ENCODE results near the gene MADD. TPM values are rescaled to one million over a fixed set of nuclear protein-coding genes. Genes with fewer than 3 reads are reported as not detected.

The MADD gene
- total RNA-seq, 1 donor from 2014 or later, result 9.0 TPM

DNA sequence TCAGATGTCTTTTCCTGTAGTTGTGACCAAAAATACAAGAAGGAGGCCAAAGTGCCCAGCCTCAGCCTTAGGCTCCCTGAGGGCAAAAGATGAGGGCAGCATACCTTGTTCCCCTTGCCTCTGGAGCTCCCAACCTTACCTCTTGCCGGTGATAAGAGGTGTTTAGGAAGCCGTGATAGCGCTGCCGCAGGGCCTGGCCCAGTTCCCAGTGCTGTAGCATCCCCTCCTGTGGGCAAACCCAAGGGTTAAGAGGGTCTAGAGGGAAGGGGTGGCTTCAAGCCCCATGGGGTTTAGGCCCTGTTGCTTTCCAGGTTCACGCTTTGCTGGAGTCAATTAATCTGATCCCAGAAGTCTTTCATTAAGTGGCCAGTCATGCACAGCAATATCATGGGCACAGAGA lies 22.4 kb upstream of the MADD start:
- no peak overlapping the region for H3K4me3 ChIP-seq (ENCODE audit: low read depth, low read length)
- no peak for TF ChIP-seq CTCF (IDR thresholded peaks at IDR 0.05; ENCODE audit: insufficient read depth, low read length, severe bottlenecking)
- no peak for DNase-seq (ENCODE audit: low read depth)
- no peaks in the 10 kb centered on the region for H3K27me3 ChIP-seq (ENCODE audit: control insufficient read depth, insufficient read depth, low read length)
- peaks cover 17% of the 10 kb centered on the region for H3K36me3 ChIP-seq (ENCODE audit: control insufficient read depth, insufficient read depth, low read length)
- FAIRE-seq, result no peak

GRCh38 chr11:47248304-47248663 lies 21.6 kb upstream of the MADD start:
- no peak for TF ChIP-seq CTCF (IDR thresholded peaks at IDR 0.05; ENCODE audit: insufficient read depth, low read length, severe bottlenecking)
- FAIRE-seq, result no peak
- H3K27me3 ChIP-seq (ENCODE audit: control insufficient read depth, insufficient read depth, low read length), result no peaks in the 10 kb centered on the region
- H3K36me3 ChIP-seq (ENCODE audit: control insufficient read depth, insufficient read depth, low read length), result peaks cover 13% of the 10 kb centered on the region
- H3K4me3 ChIP-seq (ENCODE audit: low read depth, low read length), result peak overlapping the region; percentile 69
- DNase-seq (ENCODE audit: low read depth), result no peak

- peaks cover 13% of the 10 kb centered on the region for H3K36me3 ChIP-seq (ENCODE audit: control insufficient read depth, insufficient read depth, low read length)
- H3K27me3 ChIP-seq (ENCODE audit: control insufficient read depth, insufficient read depth, low read length), result no peaks in the 10 kb centered on the region
- FAIRE-seq (no peak), DNase-seq (ENCODE audit: low read depth) (peak; percentile 74)
- H3K4me3 ChIP-seq (ENCODE audit: low read depth, low read length), result peak within 1 kb of the TSS; percentile 69
- peak; percentile 23 for TF ChIP-seq CTCF (IDR thresholded peaks at IDR 0.05; ENCODE audit: insufficient read depth, low read length, severe bottlenecking)
Observed at GRCh38 chr11:47248664-47249377, 21.1 kb upstream of the MADD start, which contains the start of gene ACP2. Gene ACP2, minus strand, starts transcription at chr11:47248814. Its CDS starts 25 bp downstream, at chr11:47248789.

GRCh38 chr11:47249378-47249715 lies 20.6 kb upstream of the MADD start:
- Histone ChIP-seq H3K27me3 (ENCODE audit: control insufficient read depth, insufficient read depth, low read length) (no peaks in the 10 kb centered on the region), H3K36me3 (ENCODE audit: control insufficient read depth, insufficient read depth, low read length) (peaks cover 13% of the 10 kb centered on the region), H3K4me3 (ENCODE audit: low read depth, low read length) (peak overlapping the region; percentile 69)
- DNase-seq (ENCODE audit: low read depth), result no peak
- FAIRE-seq, result no peak
- TF ChIP-seq CTCF (IDR thresholded peaks at IDR 0.05; ENCODE audit: insufficient read depth, low read length, severe bottlenecking), result no peak

- no peak for TF ChIP-seq CTCF (IDR thresholded peaks at IDR 0.05; ENCODE audit: insufficient read depth, low read length, severe bottlenecking)
- no peaks in the 10 kb centered on the region for H3K27me3 ChIP-seq (ENCODE audit: control insufficient read depth, insufficient read depth, low read length)
- H3K36me3 ChIP-seq (ENCODE audit: control insufficient read depth, insufficient read depth, low read length), result peaks cover 2% of the 10 kb centered on the region
- no peak for DNase-seq (ENCODE audit: low read depth)
- no peak overlapping the region for H3K4me3 ChIP-seq (ENCODE audit: low read depth, low read length)
- FAIRE-seq, result no peak
Observed at GRCh38 chr11:47251751-47252150, 18.2 kb upstream of the MADD start.

- FAIRE-seq (no peak), DNase-seq (ENCODE audit: low read depth) (no peak)
- H3K4me3 ChIP-seq (ENCODE audit: low read depth, low read length), result no peak overlapping the region
- no peaks in the 10 kb centered on the region for H3K27me3 ChIP-seq (ENCODE audit: control insufficient read depth, insufficient read depth, low read length)
- H3K36me3 ChIP-seq (ENCODE audit: control insufficient read depth, insufficient read depth, low read length), result no peaks in the 10 kb centered on the region
- TF ChIP-seq CTCF (IDR thresholded peaks at IDR 0.05; ENCODE audit: insufficient read depth, low read length, severe bottlenecking), result no peak
Observed at GRCh38 chr11:47253660-47254059, 16.3 kb upstream of the MADD start.
